Pericardium fibroblast (primary cell): ENCODE data around the gene SHMT2. TPM values are rescaled to one million over a fixed set of nuclear protein-coding genes. Genes with fewer than 3 reads are reported as not detected.

Experiments used
- total RNA-seq: library from RNA; depleted of rRNA; stranded (reverse); fragments of >200 nt; gene quantifications from 2 replicates; pipeline ENCODE4 v1.2.3, GENCODE V29; 2015

Gene SHMT2
- total RNA-seq: 169 and 252 TPM in 2 replicates

GRCh38 chr12:57229634-57230380, at the start of gene SHMT2:
Gene SHMT2 (plus strand): TSS chr12:57229711. CDS start chr12:57229779, 68 bp downstream.

GRCh38 chr12:57216014-57216911, 13.2 kb upstream of the SHMT2 start, which contains the start of gene NXPH4:
Gene NXPH4 (plus strand): TSS chr12:57216794. CDS start chr12:57216970, 176 bp downstream.

DNA sequence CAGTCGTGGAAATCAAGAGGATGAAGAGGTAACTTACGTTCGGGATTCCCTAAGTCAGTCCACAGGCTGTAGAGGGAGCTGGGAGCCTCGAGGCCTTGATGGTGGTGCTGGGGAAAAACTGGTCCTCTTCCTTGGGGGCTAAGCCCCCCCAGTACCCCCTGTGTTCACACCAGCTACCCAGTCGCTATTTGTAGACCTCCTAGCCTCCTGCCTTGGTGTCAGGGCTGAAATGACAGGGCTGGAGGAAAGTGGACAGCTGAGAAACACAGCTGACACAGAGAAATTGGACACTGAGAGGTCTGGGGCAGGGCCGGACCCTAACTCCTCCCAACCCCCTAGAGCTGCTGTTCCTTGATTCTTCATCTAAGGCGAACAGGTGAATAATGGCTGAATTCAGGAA, 21.4 kb downstream of the SHMT2 start, which contains the start of gene STAC3:
Gene STAC3 (minus strand): TSS at position 232 of the 400 bp plus-strand sequence. CDS start 1,551 bp downstream, outside the sequence.

Other genes with a start within 250 kb of the SHMT2 start
- gene ZBTB39, start 223.2 kb upstream of the SHMT2 start, total RNA-seq: 3.1 and 3.4 TPM in 2 replicates
- not detected in 2 replicates for gene TAC3, start 213.2 kb upstream of the SHMT2 start, total RNA-seq
- not detected in 2 replicates for gene MYO1A, start 179.6 kb upstream of the SHMT2 start, total RNA-seq
- 2.6 and 4.4 TPM in 2 replicates for gene NEMP1, start 150.9 kb upstream of the SHMT2 start, total RNA-seq
- gene NAB2, start 140.6 kb upstream of the SHMT2 start, total RNA-seq: 51.7 and 61.9 TPM in 2 replicates
- gene STAT6, start 118.3 kb upstream of the SHMT2 start, total RNA-seq: 85.1 and 89.0 TPM in 2 replicates
- gene LRP1, start 101.2 kb upstream of the SHMT2 start, total RNA-seq: 323 and 558 TPM in 2 replicates
- gene LRP1-AS, start 82.1 kb upstream of the SHMT2 start, total RNA-seq: not detected in 2 replicates
- 12.1 and 14.1 TPM in 2 replicates for gene NXPH4, start 12.9 kb upstream of the SHMT2 start, total RNA-seq
- gene STAC3, start 21.5 kb downstream of the SHMT2 start, total RNA-seq: 1.6 TPM in 1 of 2 replicates, not detected in the other
- gene R3HDM2, start 201.3 kb downstream of the SHMT2 start, total RNA-seq: 17.7 and 29.1 TPM in 2 replicates
- gene INHBC, start 205.1 kb downstream of the SHMT2 start, total RNA-seq: 0.09 TPM in 1 of 2 replicates, not detected in the other
- gene INHBE, start 225.6 kb downstream of the SHMT2 start, total RNA-seq: 7.0 and 7.2 TPM in 2 replicates
- 0.68 and 1.3 TPM in 2 replicates for gene GLI1, start 230.1 kb downstream of the SHMT2 start, total RNA-seq